Common myeloid progenitor, CD34-positive (primary cell): Measurements from ENCODE around the gene ADCY2.

ENCODE experiments used
- CTCF ChIA-PET: fragments of 350-600 bp; sonication (Branson Sonifier 250); formaldehyde crosslinking; loops from one replicate; lab custom pipeline; 2021; ENCODE audit warnings: antibody characterized with exemption; lab: Charles Lee
- POLR2A ChIA-PET: fragments of 350-600 bp; sonication (Branson Sonifier 250); formaldehyde crosslinking; loops from one replicate; lab custom pipeline; 2021; ENCODE audit warnings: antibody characterized with exemption; lab: Charles Lee
- DNase-seq, 3 donors: peaks; one replicate each; pipeline versions ENCODE4 v3.0.0 to v3.0.0-alpha.2; 2013
- H3K27ac ChIP-seq, 2 experiments: 1 replicate in 1 of 2; 2 replicates in 1 of 2; pipeline ENCODE4 v1.7.0; 2013; ENCODE audit warnings: inconsistent platforms in 2 of 2, low read length in 2 of 2, mild to moderate bottlenecking in 2 of 2, low read depth in 1 of 2, moderate library complexity in 1 of 2; ENCODE audit not compliant: severe bottlenecking in 2 of 2, insufficient read depth in 1 of 2, poor library complexity in 1 of 2
- H3K27me3 ChIP-seq, 5 experiments: replicated peaks in 2 of 5; 1 replicate in 3 of 5; 2 replicates in 2 of 5; pipeline versions ENCODE4 v1.6.1 to v1.7.0; 2013; ENCODE audit warnings: low read length in 4 of 5, mild to moderate bottlenecking in 2 of 5, moderate library complexity in 2 of 5, inconsistent platforms in 1 of 5; ENCODE audit not compliant: insufficient read depth in 5 of 5, control insufficient read depth in 4 of 5
- H3K36me3 ChIP-seq, 4 experiments: 1 replicate in 2 of 4; 2 replicates in 2 of 4; pipeline versions ENCODE4 v1.6.1 to v1.7.0; 2013; ENCODE audit warnings: low read length in 3 of 4, control low read depth in 1 of 4, mild to moderate bottlenecking in 1 of 4; ENCODE audit not compliant: control insufficient read depth in 4 of 4, insufficient read depth in 4 of 4
- H3K4me1 ChIP-seq, 4 experiments: 1 replicate in 3 of 4; 2 replicates in 1 of 4; pipeline versions ENCODE4 v1.6.1 to v1.7.1; 2013; ENCODE audit warnings: low read length in 3 of 4, mild to moderate bottlenecking in 3 of 4, control low read depth in 1 of 4, inconsistent platforms in 1 of 4, moderate library complexity in 1 of 4; ENCODE audit not compliant: control insufficient read depth in 4 of 4, insufficient read depth in 4 of 4; ENCODE audit errors: control extremely low read depth in 1 of 4
- H3K4me3 ChIP-seq, 7 experiments: 1 replicate in 4 of 7; 2 replicates in 3 of 7; pipeline versions ENCODE4 v1.5.1 to v1.7.0; 2013; ENCODE audit warnings: mild to moderate bottlenecking in 7 of 7, low read length in 6 of 7, moderate library complexity in 6 of 7, inconsistent platforms in 2 of 7, low read depth in 2 of 7, control low read depth in 1 of 7; ENCODE audit not compliant: insufficient read depth in 4 of 7, control insufficient read depth in 1 of 7; ENCODE audit errors: extremely low read depth in 1 of 7
- H3K9me3 ChIP-seq, 5 experiments: 1 replicate in 4 of 5; 2 replicates in 1 of 5; pipeline versions ENCODE4 v1.6.1 to v1.7.1; 2013; ENCODE audit warnings: low read length in 4 of 5, mild to moderate bottlenecking in 2 of 5, inconsistent platforms in 1 of 5, low read depth in 1 of 5, moderate library complexity in 1 of 5; ENCODE audit not compliant: control insufficient read depth in 4 of 5, insufficient read depth in 2 of 5; ENCODE audit errors: control extremely low read depth in 1 of 5
- WGBS: methylation state at CpG from one replicate; pipeline ENCODE4 v1.1.5; 2013; ENCODE audit not compliant: insufficient coverage; 5-methylcytosine and 5-hydroxymethylcytosine counted together

ADCY2 gene

GRCh38 chr5:7394889-7395431, 978 bp upstream of the ADCY2 start:
- Histone ChIP-seq H3K36me3 (no peaks in the 10 kb centered on the region), H3K27ac (no peak overlapping the region), H3K9me3 (no peaks in the 10 kb centered on the region), H3K4me3 (peak overlapping the region in 4 of 7 experiments; percentile 6 to 49 (median 21)), H3K4me1 (peaks cover 0 to 23% (median 9%) of the 10 kb centered on the region in 4 experiments), H3K27me3 (peaks cover 19 to 70% (median 47%) of the 10 kb centered on the region in 5 experiments)
- WGBS: 5% methylated on average over 29 of the region's 45 CpGs
- POLR2A ChIA-PET: no interaction called here
- DNase-seq: peak; percentile 17 to 56 (median 34)
- CTCF ChIA-PET: interaction anchor here (1.2 kb wide), 1 partner anchor 316 kb away, joined by 3 read pairs; no protein-coding TSS in a partner anchor

GRCh38 chr5:7395432-7395946, 449 bp upstream of the ADCY2 start:
- WGBS: 0% methylated on average over 8 of the region's 31 CpGs

GRCh38 chr5:7396713-7397454, 946 bp downstream of the ADCY2 start:
- Histone ChIP-seq H3K4me3 (peak overlapping the region in 5 of 7 experiments; percentile 3 to 71 (median 46)), H3K9me3 (no peaks in the 10 kb centered on the region), H3K27me3 (peaks cover 23 to 72% (median 49%) of the 10 kb centered on the region in 5 experiments), H3K4me1 (peaks cover 0 to 23% (median 9%) of the 10 kb centered on the region in 4 experiments), H3K36me3 (no peaks in the 10 kb centered on the region), H3K27ac (no peak overlapping the region)
- WGBS: 1% methylated on average over 14 of the region's 27 CpGs
- ChIA-PET POLR2A (interaction anchor here (0.6 kb wide), 1 partner anchor 420 kb away, joined by 3 read pairs; no protein-coding TSS in a partner anchor), CTCF (no interaction called here)
- peak; percentile 36 to 75 (median 60) for DNase-seq

More at GRCh38 chr5:7395432-7395946, 449 bp upstream of the ADCY2 start:
- H3K36me3 ChIP-seq: no peaks in the 10 kb centered on the region
- ChIA-PET POLR2A (no interaction called here), CTCF (interaction anchor here (1.2 kb wide), 1 partner anchor 317 kb away, joined by 3 read pairs; no protein-coding TSS in a partner anchor)
- H3K27ac ChIP-seq: no peak overlapping the region
- DNase-seq: peak in 1 of 3 donors; percentile 4
- H3K4me1 ChIP-seq: peaks cover 0 to 23% (median 9%) of the 10 kb centered on the region in 4 experiments
- H3K4me3 ChIP-seq: peak overlapping the region in 4 of 7 experiments; percentile 6 to 49 (median 21)
- peaks cover 22 to 70% (median 47%) of the 10 kb centered on the region in 5 experiments for H3K27me3 ChIP-seq
- H3K9me3 ChIP-seq: no peaks in the 10 kb centered on the region

GRCh38 chr5:7397937-7398336, 2.0 kb downstream of the ADCY2 start:
- DNase-seq: no peak

GRCh38 chr5:7398596-7399280, 2.8 kb downstream of the ADCY2 start:
- H3K27me3 ChIP-seq: peaks cover 23 to 71% (median 39%) of the 10 kb centered on the region in 5 experiments
- H3K4me1 ChIP-seq: peaks cover 0 to 23% (median 9%) of the 10 kb centered on the region in 4 experiments
- POLR2A ChIA-PET: no interaction called here

More at GRCh38 chr5:7397937-7398336, 2.0 kb downstream of the ADCY2 start:
- peaks cover 0 to 23% (median 9%) of the 10 kb centered on the region in 4 experiments for H3K4me1 ChIP-seq
- POLR2A ChIA-PET: no interaction called here
- H3K9me3 ChIP-seq: no peaks in the 10 kb centered on the region
- CTCF ChIA-PET: no interaction called here
- H3K27ac ChIP-seq: no peak overlapping the region
- H3K36me3 ChIP-seq: no peaks in the 10 kb centered on the region
- H3K4me3 ChIP-seq: no peak overlapping the region
- peaks cover 23 to 79% (median 46%) of the 10 kb centered on the region in 5 experiments for H3K27me3 ChIP-seq

GRCh38 chr5:7405277-7405676, 9.3 kb downstream of the ADCY2 start:
- no peaks in the 10 kb centered on the region for H3K4me1 ChIP-seq

More at GRCh38 chr5:7398596-7399280, 2.8 kb downstream of the ADCY2 start:
- Histone ChIP-seq H3K27ac (no peak overlapping the region), H3K4me3 (no peak overlapping the region), H3K9me3 (no peaks in the 10 kb centered on the region), H3K36me3 (no peaks in the 10 kb centered on the region)
- CTCF ChIA-PET: interaction anchor here (1.2 kb wide), 1 partner anchor 20 kb away, joined by 4 read pairs; no protein-coding TSS in a partner anchor
- no peak for DNase-seq
- 97% methylated on average over 6 of the region's 6 CpGs for WGBS

More at GRCh38 chr5:7405277-7405676, 9.3 kb downstream of the ADCY2 start:
- ChIA-PET CTCF (no interaction called here), POLR2A (no interaction called here)
- H3K9me3 ChIP-seq: no peaks in the 10 kb centered on the region
- 100% methylated on average over 1 of the region's 1 CpG for WGBS
- no peak for DNase-seq
- H3K36me3 ChIP-seq: no peaks in the 10 kb centered on the region
- no peak overlapping the region for H3K27ac ChIP-seq
- no peak overlapping the region for H3K4me3 ChIP-seq
- H3K27me3 ChIP-seq: peaks cover 0 to 17% (median 3%) of the 10 kb centered on the region in 5 experiments
